Gastrocnemius medialis (tissue), 4 donors: Measurements from ENCODE around the gene WDR38. TPM values are rescaled to one million over a fixed set of nuclear protein-coding genes. Genes with fewer than 3 reads are reported as not detected.

Experiments
- ATAC-seq, 2 donors: fragments of 150-250 bp; one replicate each; pipeline ENCODE4 v1.9.1; 2016
- DNase-seq, 2 donors: peaks; one replicate each; pipeline ENCODE4 v3.0.0-alpha.2; 2019
- H3K27ac ChIP-seq, 4 donors: fragments of 200-600 bp; sonication (generic); 1 replicate in 1 of 4; 2 replicates in 3 of 4; pipeline ENCODE4 v1.5.1; 2016 to 2018; ENCODE audit warnings: mild to moderate bottlenecking in 2 of 4, moderate library complexity in 1 of 4
- H3K27me3 ChIP-seq, 3 donors: fragments of 200-600 bp; sonication (generic) in 2 of 3; 1 replicate in 1 of 3; 2 replicates in 2 of 3; pipeline versions ENCODE4 v1.5.1 to v1.6.0; 2016 to 2019; ENCODE audit warnings: mild to moderate bottlenecking in 1 of 3, moderate library complexity in 1 of 3
- H3K36me3 ChIP-seq, 2 donors: fragments of 200-600 bp; sonication (generic) in 1 of 2; one replicate each; pipeline ENCODE4 v1.5.1; 2017 to 2018
- H3K4me1 ChIP-seq, 2 donors: fragments of 200-600 bp; sonication (generic) in 1 of 2; one replicate each; pipeline ENCODE4 v1.5.1; 2016 to 2017; ENCODE audit warnings: mild to moderate bottlenecking in 2 of 2
- H3K4me3 ChIP-seq, 4 donors: fragments of 200-600 bp; sonication (generic) in 3 of 4; 1 replicate in 1 of 4; 2 replicates in 3 of 4; pipeline ENCODE4 v1.5.1; 2016 to 2019; ENCODE audit warnings: mild to moderate bottlenecking in 2 of 4
- H3K9me3 ChIP-seq, 3 donors: fragments of 200-600 bp; sonication (generic) in 2 of 3; 1 replicate in 1 of 3; 2 replicates in 2 of 3; pipeline ENCODE4 v1.5.1; 2016 to 2019
- CTCF ChIP-seq, 5 experiments: fragments of 450-650 bp in 3 of 5; fragments of 200-600 bp in 2 of 5; sonication (generic) in 2 of 5; IDR thresholded peaks in 4 of 5; conservative IDR thresholded peaks in 1 of 5; 1 replicate in 4 of 5; 2 replicates in 1 of 5; pipeline ENCODE4 v1.5.1; 2016 to 2019; ENCODE audit warnings: antibody characterized with exemption in 5 of 5, mild to moderate bottlenecking in 3 of 5, moderate library complexity in 3 of 5
- POLR2A ChIP-seq, 2 donors: fragments of 450-650 bp; IDR thresholded peaks; one replicate each; pipeline ENCODE4 v1.6.1; 2017; ENCODE audit warnings: antibody characterized with exemption in 2 of 2, mild to moderate bottlenecking in 2 of 2, moderate library complexity in 2 of 2
- in situ Hi-C, 4 donors: fragments of 200-750 bp; cut with MboI; loops; one replicate each; pipeline versions ENCODE4 v1.15.0 to v1.8.0; 2017; ENCODE audit warnings: low sequenced_read_pairs in 4 of 4
- intact Hi-C: fragments of 100-400 bp; cut with DNase I; formaldehyde crosslinking; loops from one replicate; pipeline ENCODE4 v1.15.1; 2023; ENCODE audit warnings: low total_unique reads
- total RNA-seq, 4 donors: library from RNA; depleted of rRNA; stranded (reverse); fragments of >200 nt; gene quantifications; one replicate each; pipeline versions ENCODE4 v1.1.0 to v1.2.3, GENCODE V29; 2016

Gene WDR38
- total RNA-seq, 4 donors from 2014 or later = not detected

- no peak overlapping the region for H3K27ac ChIP-seq
- no peak overlapping the region for H3K4me3 ChIP-seq
- DNase-seq (no peak), ATAC-seq (no peak)
- intact Hi-C loops (no loop called here), in situ Hi-C loops (no loop called here)
- no peaks in the 10 kb centered on the region for H3K4me1 ChIP-seq
- H3K36me3 ChIP-seq = peaks cover 0 to 92% of the 10 kb centered on the region in 2 donors
- H3K9me3 ChIP-seq = no peaks in the 10 kb centered on the region
- TF ChIP-seq POLR2A (IDR thresholded peaks at IDR 0.05) (no peak), CTCF (IDR thresholded peaks at IDR 0.05 in 4 of 5, conservative IDR thresholded peaks at IDR 0.05 in 1 of 5) (no peak)
- no peaks in the 10 kb centered on the region for H3K27me3 ChIP-seq
These were observed 29.0 kb downstream of the WDR38 start for GRCh38 chr9:124882231-124882630.

DNA sequence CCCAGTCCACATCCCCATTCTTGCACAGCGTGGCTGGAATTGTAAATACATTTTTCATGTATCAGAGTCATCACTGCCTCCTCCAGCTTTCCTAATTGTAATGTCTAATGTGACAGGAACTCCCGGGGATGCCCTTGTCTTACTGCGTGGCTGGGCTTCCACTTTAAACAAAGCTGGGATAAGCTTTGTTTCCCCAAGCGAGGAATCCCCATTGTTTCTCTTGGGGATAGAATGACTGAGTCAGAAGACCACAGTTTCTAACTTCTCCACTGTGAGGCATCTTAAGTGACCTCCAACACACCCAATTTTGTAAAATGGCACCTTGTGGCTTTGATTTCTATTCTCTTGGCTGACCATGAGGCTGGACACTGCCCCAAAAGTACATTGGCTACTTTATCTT lies 31.1 kb downstream of the WDR38 start:
- intact Hi-C loops (no loop called here), in situ Hi-C loops (no loop called here)

DNA sequence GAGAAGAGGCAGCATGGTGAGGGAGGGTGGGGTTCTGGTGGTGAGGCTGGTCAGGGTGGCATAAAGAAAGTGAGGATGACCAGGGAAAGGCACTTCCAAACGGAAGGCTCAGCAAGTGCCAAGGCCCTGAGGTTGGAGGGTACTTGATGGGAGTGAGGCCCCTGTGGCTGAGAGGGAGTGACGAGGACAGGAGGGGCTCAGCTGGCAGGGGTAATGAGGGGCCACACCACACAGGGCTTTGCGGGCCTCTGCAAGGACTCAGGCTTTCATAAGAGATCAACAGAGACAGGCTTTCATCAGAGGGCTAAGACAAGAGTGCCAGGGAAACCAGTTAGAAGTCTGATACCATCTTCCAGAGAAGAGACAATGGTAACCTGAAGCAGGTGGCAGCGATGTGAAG lies 32.3 kb downstream of the WDR38 start:
- no peaks in the 10 kb centered on the region for H3K27me3 ChIP-seq
- DNase-seq = no peak
- intact Hi-C loops = no loop called here
- no peak for ATAC-seq
- no peak overlapping the region for H3K27ac ChIP-seq
- no peaks in the 10 kb centered on the region for H3K9me3 ChIP-seq
- H3K36me3 ChIP-seq = peaks cover 0 to 91% of the 10 kb centered on the region in 2 donors
- no peak overlapping the region for H3K4me3 ChIP-seq
- TF ChIP-seq CTCF (IDR thresholded peaks at IDR 0.05 in 4 of 5, conservative IDR thresholded peaks at IDR 0.05 in 1 of 5) (no peak), POLR2A (IDR thresholded peaks at IDR 0.05) (no peak)
- in situ Hi-C loops = no loop called here
- H3K4me1 ChIP-seq = no peaks in the 10 kb centered on the region

More for the DNA sequence above, 31.1 kb downstream of the WDR38 start:
- H3K27me3 ChIP-seq = no peaks in the 10 kb centered on the region
- H3K4me3 ChIP-seq = no peak overlapping the region
- H3K36me3 ChIP-seq = peaks cover 0 to 91% of the 10 kb centered on the region in 2 donors
- no peaks in the 10 kb centered on the region for H3K9me3 ChIP-seq
- ATAC-seq (no peak), DNase-seq (no peak)
- TF ChIP-seq CTCF (IDR thresholded peaks at IDR 0.05 in 4 of 5, conservative IDR thresholded peaks at IDR 0.05 in 1 of 5) = no peak
- no peak for TF ChIP-seq POLR2A (IDR thresholded peaks at IDR 0.05)
- no peaks in the 10 kb centered on the region for H3K4me1 ChIP-seq
- H3K27ac ChIP-seq = no peak overlapping the region

- Histone ChIP-seq H3K9me3 (no peaks in the 10 kb centered on the region), H3K36me3 (peaks cover 0 to 91% of the 10 kb centered on the region in 2 donors), H3K27ac (no peak overlapping the region), H3K4me1 (no peaks in the 10 kb centered on the region), H3K4me3 (no peak overlapping the region), H3K27me3 (no peaks in the 10 kb centered on the region)
- in situ Hi-C loops = no loop called here
- intact Hi-C loops = no loop called here
- DNase-seq (no peak), ATAC-seq (no peak)
- TF ChIP-seq POLR2A (IDR thresholded peaks at IDR 0.05) = no peak
- TF ChIP-seq CTCF (IDR thresholded peaks at IDR 0.05 in 4 of 5, conservative IDR thresholded peaks at IDR 0.05 in 1 of 5) = no peak
These were observed 33.2 kb downstream of the WDR38 start for GRCh38 chr9:124886461-124886860.

GRCh38 chr9:124886866-124887492 lies 33.7 kb downstream of the WDR38 start:
- H3K27me3 ChIP-seq = no peaks in the 10 kb centered on the region
- no peak overlapping the region for H3K27ac ChIP-seq
- ATAC-seq (peak in 1 of 2 donors; percentile 31), DNase-seq (no peak)
- H3K9me3 ChIP-seq = no peaks in the 10 kb centered on the region
- intact Hi-C loops = no loop called here
- peaks cover 0 to 90% of the 10 kb centered on the region in 2 donors for H3K36me3 ChIP-seq
- H3K4me3 ChIP-seq = no peak overlapping the region
- H3K4me1 ChIP-seq = no peaks in the 10 kb centered on the region
- in situ Hi-C loops = no loop called here
- TF ChIP-seq POLR2A (IDR thresholded peaks at IDR 0.05) = no peak
- no peak for TF ChIP-seq CTCF (IDR thresholded peaks at IDR 0.05 in 4 of 5, conservative IDR thresholded peaks at IDR 0.05 in 1 of 5)
